ENCODE data around the gene ADRA2C.

Gene ADRA2C

DNA sequence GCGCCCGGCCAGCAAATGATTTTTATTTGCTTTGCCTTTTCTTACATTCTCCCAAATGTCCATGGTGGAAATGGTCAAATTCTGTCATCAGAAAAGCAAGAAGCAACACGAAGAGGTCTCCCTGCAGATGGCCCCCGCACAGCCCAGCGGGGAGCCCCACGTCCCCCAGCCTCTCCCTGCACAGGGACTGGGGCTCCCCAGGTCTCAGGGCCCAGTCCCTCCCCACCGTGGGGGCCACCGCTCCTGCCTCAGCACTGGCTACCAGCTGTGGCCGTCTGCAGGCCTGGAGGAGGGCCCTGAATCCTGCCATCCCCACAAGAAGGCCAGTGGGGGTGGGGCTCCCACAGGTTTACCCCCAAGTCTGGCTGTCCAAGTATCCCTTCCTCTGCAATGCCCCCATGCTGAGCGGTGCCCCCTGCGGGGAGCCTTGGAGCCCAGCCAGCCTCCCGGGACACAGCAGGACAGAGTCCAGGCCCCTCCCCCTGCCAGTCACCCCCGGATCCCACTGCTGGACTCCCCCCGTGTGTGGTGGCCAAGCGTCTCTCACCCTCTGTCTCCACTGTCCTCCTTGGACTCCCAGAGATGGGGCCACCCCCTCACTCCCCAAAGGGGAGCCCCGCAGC lies 38.2 kb upstream of the ADRA2C start:
- TF ChIP-seq, protein P1, sequence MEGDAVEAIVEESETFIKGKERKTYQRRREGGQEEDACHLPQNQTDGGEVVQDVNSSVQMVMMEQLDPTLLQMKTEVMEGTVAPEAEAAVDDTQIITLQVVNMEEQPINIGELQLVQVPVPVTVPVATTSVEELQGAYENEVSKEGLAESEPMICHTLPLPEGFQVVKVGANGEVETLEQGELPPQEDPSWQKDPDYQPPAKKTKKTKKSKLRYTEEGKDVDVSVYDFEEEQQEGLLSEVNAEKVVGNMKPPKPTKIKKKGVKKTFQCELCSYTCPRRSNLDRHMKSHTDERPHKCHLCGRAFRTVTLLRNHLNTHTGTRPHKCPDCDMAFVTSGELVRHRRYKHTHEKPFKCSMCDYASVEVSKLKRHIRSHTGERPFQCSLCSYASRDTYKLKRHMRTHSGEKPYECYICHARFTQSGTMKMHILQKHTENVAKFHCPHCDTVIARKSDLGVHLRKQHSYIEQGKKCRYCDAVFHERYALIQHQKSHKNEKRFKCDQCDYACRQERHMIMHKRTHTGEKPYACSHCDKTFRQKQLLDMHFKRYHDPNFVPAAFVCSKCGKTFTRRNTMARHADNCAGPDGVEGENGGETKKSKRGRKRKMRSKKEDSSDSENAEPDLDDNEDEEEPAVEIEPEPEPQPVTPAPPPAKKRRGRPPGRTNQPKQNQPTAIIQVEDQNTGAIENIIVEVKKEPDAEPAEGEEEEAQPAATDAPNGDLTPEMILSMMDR (IDR thresholded peaks at IDR 0.05; ENCODE audit: low read depth, low read length), result no peak
- no peak for DNase-seq (ENCODE audit: extremely low read depth, low read depth)

GRCh38 chr4:3729188-3729881 lies 36.9 kb upstream of the ADRA2C start:
- DNase-seq (ENCODE audit: extremely low read depth, low read depth), result no peak
- TF ChIP-seq, protein P1 (IDR thresholded peaks at IDR 0.05; ENCODE audit: low read depth, low read length), result no peak

DNA sequence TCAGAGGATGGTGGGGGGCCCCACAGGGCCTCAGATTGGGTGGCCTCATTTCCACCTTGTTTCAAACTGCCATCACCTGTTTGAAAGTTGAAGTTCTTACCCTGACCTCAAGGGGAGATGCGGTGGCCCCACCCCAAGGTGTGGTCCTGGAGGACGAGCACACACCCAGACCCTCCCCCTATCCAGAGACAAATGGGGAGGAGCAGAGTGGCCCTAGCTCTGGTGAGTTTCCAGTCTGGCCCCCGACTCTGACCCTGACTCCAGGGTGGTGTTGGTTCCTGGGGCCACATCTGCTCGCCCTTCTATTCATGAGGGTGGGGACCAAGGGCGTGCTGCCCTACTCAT lies 36.3 kb upstream of the ADRA2C start:
- TF ChIP-seq, protein P1 (IDR thresholded peaks at IDR 0.05; ENCODE audit: low read depth, low read length), result no peak
- no peak for DNase-seq (ENCODE audit: extremely low read depth, low read depth)

GRCh38 chr4:3730422-3731190 lies 35.6 kb upstream of the ADRA2C start:
- TF ChIP-seq, protein P1 (IDR thresholded peaks at IDR 0.05; ENCODE audit: low read depth, low read length), result no peak
- no peak for DNase-seq (ENCODE audit: extremely low read depth, low read depth)

DNA sequence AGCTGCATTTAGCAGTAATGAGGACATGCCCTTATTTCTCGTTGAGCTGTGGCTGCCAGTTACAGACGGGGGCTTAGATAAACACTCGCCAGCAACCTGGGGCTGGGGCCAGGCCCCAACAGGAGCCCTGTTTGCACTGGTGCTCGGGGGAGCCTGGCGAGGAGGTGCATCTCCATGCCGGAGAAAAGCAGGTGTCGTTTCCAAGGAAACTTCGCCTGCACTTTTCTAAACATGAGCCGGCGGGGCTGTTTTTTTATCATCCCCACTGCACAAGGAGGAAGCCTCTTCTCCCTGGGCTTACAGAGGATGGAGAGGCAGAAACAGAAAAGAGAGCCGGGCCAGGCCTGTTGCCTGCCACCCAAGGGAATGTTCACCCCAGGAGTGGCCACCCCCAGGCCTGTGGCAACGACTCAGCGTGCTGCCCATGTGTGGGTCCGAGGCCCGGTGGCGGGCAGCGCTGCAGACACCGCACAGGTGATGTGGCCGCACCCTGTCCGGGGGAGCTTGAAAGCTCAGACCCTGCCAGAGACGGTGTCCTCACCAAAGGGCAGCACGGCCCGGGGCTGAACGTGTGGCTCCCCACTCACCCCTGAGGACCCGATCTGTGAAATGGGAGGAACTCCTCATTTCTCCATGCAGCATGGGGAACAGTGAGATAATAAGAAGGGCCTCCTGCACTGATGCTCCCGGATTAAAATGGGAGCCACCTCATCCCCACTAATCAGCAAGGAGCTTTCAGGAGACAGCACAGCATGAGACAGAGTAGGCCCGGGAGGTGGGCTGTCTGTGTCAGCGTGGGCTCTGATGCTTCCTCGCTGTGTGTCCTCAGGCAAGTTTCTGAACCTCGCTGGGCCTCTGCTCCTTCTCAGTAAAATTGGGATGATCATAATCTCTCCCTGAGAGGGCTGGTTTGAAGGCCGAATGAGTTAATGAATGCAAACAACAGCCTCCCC lies 33.8 kb upstream of the ADRA2C start:
- TF ChIP-seq, protein P1 (IDR thresholded peaks at IDR 0.05; ENCODE audit: low read depth, low read length), result no peak
- DNase-seq (ENCODE audit: extremely low read depth, low read depth), result no peak

DNA sequence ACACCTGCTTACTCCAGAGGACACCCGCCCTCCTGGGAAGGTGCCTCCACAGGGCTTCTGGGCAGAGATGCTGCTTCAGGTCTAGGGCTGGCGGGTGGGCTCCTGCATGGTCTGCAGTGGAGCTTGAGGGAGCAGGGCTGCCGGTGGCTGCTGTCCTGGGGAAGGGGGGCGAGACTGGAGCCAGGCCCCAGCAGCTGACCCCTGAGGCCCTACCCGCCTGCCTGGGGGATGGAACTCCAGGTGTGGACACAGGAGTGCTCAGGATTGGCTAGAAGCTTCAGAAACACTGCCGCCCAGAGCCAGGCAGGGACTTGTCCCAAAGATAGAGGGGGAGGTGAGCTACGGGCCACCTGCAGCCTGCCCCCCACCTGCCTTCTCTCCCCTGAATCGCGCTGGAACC lies 33.0 kb upstream of the ADRA2C start:
- TF ChIP-seq, protein P1 (IDR thresholded peaks at IDR 0.05; ENCODE audit: low read depth, low read length), result no peak
- no peak for DNase-seq (ENCODE audit: extremely low read depth, low read depth)
